GM18519 (cell line): Measurements from ENCODE around the gene B4GALNT1.
"Not testable (repeated sequence)": the region's sequence is repeated elsewhere in the genome, so short reads cannot be mapped to it uniquely, and the experiment has no call there.

Source experiments
- ATAC-seq: cut with Tn5 transposase; IDR thresholded peaks from one replicate; pipeline ENCODE4 v1.9.1; 2021; ENCODE audit warnings: mild to moderate bottlenecking, moderate library complexity; ENCODE audit not compliant: unreplicated experiment, low FRiP score

The B4GALNT1 gene

GRCh38 chr12:57632958-57633840 lies at the start of gene B4GALNT1:
B4GALNT1 (minus strand) TSS chr12:57633201; CDS start chr12:57632132, 1,069 bp downstream.
- ATAC-seq, result peak; percentile 49

GRCh38 chr12:57679697-57680096 lies 46.7 kb upstream of the B4GALNT1 start:
- no peak for ATAC-seq

DNA sequence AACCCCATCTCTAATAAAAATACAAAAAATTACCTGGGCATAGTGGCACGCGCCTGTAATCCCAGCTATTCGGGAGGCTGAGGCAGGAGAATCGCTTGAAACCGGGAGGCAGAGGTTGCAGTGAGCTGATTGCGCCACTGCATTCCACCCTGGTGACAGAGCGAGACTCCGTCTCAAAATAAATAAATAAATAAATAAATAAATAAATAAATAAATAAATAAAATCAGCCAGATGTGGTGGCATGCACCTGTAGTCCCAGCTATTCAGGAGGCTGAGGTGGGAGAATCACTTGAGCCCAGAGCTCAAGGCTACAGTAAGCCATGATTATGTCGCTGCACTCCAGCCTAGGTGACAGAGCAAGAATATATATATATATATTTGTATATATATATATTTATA lies 44.9 kb upstream of the B4GALNT1 start:
- not testable (repeated sequence) for ATAC-seq

- no peak for ATAC-seq
Measured at GRCh38 chr12:57674691-57675090, 41.7 kb upstream of the B4GALNT1 start.

DNA sequence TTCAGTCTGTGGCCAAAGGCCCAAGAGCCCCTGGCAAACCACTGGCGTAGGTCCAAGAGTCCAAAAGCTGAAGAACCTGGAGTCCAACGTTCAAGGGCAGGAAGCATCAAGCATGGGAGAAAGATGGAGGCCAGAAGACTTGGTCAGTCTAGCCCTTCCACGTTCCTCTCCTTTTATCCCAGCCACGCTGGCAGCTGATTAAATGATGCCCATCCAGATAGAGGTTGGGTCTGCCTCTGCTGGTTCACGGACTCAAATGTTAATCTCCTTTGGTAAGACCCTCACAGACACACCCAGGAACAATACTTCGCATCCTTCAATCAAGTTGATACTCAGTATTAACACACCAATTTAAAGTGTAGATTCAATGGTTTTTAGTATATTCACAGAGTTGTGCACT lies 39.8 kb upstream of the B4GALNT1 start:
- no peak for ATAC-seq

DNA sequence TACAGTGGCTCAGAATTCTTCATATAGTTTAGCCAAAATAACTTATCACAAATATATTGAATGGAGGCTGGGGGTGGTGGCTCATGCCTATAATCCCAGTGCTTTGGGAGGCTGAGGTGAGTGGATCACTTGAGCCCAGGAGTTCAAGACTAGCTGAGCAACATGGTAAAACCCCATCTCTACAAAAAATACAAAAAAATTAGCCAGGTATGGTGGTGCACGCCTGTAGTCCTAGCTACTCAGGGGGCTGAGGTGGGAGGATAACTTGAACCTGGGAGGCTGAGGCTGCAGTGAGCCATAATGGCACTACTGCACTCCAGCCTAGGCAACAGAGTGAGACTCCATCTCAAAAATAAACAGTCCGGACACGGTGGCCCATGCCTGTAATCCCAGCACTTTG lies 38.8 kb upstream of the B4GALNT1 start:
- not testable (repeated sequence) for ATAC-seq

GRCh38 chr12:57669691-57670090 lies 36.7 kb upstream of the B4GALNT1 start:
- not testable (repeated sequence) for ATAC-seq

DNA sequence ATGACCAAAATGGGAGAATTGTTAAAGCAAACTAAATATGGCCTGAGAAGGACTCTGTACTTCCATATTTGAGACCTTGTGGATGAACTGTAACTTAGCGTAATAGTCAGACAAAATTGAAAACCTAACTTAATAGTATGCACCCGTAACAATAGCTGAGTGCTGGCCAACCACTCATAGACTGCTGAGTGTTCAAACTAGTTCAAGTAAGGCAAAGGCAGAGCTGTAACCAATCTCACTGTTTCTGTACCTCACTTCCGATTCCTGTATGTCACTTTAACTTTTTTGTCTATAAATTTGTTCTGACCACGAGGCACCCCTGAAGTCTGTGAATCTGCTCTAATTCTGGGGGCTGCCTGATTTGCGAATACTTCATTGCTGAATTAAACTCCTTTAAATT lies 33.9 kb upstream of the B4GALNT1 start:
- no peak for ATAC-seq

DNA sequence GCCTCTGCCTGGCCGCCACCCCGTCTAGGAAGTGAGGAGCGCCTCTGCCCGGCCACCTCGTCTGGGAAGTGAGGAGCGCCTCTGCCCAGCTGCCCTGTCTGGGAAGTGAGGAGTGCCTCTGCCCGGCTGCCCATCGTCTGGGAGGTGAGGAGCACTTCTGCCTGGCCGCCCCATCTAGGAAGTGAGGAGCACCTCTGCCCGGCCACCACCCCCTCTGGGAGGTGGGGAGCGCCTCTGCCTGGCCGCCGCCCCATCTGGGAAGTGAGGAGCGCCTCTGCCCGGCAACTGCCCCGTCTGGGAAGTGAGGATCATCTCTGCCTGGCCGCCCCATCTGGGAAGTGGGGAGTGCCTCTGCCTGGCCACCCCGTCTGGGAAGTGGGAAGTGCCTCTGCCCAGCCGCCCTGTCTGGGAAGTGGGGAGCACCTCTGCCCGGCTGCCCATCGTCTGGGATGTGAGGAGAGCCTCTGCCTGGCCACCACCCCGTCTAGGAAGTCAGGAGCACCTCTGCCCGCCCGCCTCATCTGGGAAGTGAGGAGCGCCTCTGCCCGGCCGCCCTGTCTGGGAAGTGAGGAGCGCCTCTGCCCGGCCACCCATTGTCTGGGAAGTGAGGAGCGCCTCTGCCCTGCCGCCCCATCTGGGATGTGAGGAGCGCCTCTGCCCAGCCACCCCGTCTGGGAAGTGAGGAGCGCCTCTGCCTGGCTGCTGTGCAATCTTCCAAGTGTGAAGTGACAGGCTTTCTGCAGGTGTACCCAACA lies 32.2 kb upstream of the B4GALNT1 start:
- ATAC-seq, result not testable (repeated sequence)

GRCh38 chr12:57661376-57661775 lies 28.4 kb upstream of the B4GALNT1 start:
- ATAC-seq, result no peak

DNA sequence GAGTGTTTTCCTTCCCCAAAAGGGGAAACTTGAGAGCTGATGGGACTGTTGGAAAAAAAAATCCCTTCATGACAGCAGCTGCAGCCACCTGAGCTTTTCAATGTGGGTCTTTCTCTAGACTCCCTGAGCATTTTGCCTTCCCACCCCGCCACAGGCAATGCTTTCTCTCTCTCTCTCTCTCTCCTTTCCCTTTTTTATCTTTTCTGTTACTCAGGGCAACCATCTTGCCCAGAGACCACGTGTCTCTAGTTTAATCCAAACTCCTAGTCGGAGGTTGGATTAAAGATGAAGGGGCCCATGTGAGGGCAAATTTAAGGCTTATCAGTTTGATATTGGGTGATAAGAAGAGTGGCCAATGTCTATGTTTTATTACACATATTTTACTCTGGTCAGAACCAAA lies 25.9 kb upstream of the B4GALNT1 start:
- ATAC-seq, result no peak

- no peak for ATAC-seq
Measured at GRCh38 chr12:57657744-57658143, 24.7 kb upstream of the B4GALNT1 start.

GRCh38 chr12:57656408-57656807 lies 23.4 kb upstream of the B4GALNT1 start:
- not testable (repeated sequence) for ATAC-seq

GRCh38 chr12:57655541-57656240 lies 22.7 kb upstream of the B4GALNT1 start:
- no peak for ATAC-seq

DNA sequence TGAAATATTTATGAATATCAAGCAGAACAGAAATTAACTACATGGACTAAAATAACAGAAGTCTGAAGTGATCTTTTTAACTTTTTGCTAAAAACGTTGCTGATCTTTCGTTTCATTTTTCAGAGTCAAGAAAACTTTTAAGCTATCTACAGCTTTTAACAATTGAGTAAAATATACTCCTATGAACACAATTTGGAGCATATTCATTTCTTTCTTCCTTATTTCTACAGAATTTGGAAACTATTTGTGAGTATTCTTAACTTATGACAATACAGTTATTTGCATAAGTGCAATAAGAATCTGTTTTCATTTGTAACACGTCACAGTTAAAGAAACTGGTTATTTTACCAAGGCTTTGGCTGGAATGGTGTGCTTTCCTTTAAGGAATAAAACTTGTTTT lies 21.0 kb upstream of the B4GALNT1 start:
- no peak for ATAC-seq

DNA sequence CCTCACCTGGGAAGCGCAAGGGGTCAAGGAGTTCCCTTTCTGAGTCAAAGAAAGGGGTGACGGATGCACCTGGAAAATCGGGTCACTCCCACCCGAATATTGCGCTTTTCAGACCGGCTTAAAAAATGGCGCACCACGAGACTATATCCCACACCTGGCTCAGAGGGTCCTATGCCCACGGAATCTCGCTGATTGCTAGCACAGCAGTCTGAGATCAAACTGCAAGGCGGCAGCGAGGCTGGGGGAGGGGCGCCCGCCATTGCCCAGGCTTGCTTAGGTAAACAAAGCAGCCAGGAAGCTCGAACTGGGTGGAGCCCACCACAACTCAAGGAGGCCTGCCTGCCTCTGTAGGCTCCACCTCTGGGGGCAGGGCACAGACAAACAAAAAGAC lies 13.7 kb upstream of the B4GALNT1 start:
- not testable (repeated sequence) for ATAC-seq

GRCh38 chr12:57645990-57646658 lies 13.1 kb upstream of the B4GALNT1 start:
- ATAC-seq, result not testable (repeated sequence)

DNA sequence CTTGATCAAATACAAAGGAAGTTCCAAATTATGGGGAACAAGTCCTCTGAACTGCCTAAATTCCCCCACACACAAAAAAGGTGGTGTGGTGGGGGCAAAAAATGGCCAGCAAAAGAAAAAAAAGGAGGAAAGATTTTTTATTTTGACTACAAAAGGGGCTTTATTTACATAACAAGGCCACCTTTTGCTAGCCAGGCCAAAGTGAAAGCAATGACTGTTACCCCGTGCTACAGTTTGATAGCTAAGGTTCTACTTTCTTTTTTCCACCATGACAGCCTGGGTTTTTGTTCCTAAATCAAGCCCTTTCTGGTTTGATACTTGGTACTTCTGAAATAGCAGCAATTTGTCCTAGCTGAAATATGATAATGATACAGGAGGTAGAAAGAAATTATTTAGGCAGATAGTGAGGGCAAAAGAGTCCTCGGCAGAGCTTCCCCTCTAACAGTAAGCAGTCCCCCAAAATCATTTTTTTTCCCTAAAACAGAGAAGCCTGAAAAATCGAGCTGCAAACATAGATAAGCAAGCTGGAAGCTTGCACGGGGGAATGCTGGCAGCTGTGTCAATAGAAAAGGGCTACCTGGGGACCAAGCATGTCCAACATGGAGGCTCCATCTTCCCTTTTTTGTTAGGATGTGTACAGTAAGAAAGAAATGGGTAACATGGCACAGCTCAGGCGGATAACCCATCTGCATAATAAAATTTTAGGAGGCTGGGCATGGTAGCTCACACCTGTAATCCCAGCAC lies 8.9 kb upstream of the B4GALNT1 start:
- ATAC-seq, result no peak

DNA sequence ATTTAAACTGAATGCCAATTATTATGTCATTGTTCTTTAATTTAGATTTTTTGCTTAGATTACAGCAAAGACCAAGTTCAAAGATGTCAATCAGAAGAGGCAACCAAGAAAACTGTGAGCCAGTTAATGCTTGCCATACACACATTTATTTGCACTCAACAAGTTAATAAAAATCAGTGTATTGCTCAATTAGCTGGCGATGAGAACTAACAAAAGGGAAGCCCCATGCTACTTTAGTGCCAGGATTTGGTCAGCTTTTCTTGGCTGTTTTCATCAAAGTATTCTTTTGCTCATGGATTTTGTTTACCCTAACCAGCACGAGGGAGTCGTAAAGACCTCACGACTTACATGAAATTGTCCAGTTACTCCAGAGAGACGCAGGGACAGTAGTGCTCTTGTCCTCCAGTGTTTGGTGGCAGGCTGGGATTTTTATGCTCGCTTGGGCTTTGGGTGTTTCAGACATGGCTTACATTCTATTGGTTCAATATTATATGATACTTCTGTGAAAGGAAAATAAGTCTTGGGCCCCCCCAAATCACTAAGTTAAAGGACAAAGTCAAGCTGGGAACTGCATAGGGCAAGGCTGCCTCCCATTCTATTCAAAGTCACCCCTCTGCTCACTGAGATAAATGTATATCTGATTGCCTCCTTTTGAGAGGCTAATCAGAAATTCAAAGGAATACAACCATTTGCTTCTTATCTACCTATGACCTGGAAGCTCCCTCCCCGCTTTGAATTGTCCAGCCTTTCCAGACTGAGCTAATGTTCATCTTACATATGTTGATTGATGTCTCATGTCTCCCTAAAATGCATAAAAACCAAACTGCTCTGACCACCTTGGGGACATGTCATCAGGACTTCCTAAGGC lies 7.4 kb upstream of the B4GALNT1 start:
- no peak for ATAC-seq
